ENCODE data around the gene HDGFL1.

The HDGFL1 gene

GRCh38 chr6:22569281-22570184, at the start of gene HDGFL1:
Gene HDGFL1 (plus strand): TSS chr6:22569566. CDS start chr6:22569576, 10 bp downstream.
- DNase-seq (ENCODE audit: low read depth), result no peak

GRCh38 chr6:22521035-22521434, 48.3 kb upstream of the HDGFL1 start:
- no peak for DNase-seq (ENCODE audit: low read depth)

- no peak for DNase-seq (ENCODE audit: low read depth)
Measured at GRCh38 chr6:22526736-22527135, 42.6 kb upstream of the HDGFL1 start.

GRCh38 chr6:22529866-22530265, 39.5 kb upstream of the HDGFL1 start:
- no peak for DNase-seq (ENCODE audit: low read depth)

GRCh38 chr6:22530506-22530905, 38.9 kb upstream of the HDGFL1 start:
- DNase-seq (ENCODE audit: low read depth), result no peak

- DNase-seq (ENCODE audit: low read depth), result no peak
Measured at GRCh38 chr6:22536122-22536521, 33.2 kb upstream of the HDGFL1 start.

GRCh38 chr6:22544476-22544875, 24.9 kb upstream of the HDGFL1 start:
- DNase-seq (ENCODE audit: low read depth), result no peak

GRCh38 chr6:22545051-22545450, 24.3 kb upstream of the HDGFL1 start:
- no peak for DNase-seq (ENCODE audit: low read depth)

GRCh38 chr6:22546236-22546635, 23.1 kb upstream of the HDGFL1 start:
- no peak for DNase-seq (ENCODE audit: low read depth)

- DNase-seq (ENCODE audit: low read depth), result no peak
Measured at GRCh38 chr6:22550971-22551670, 18.2 kb upstream of the HDGFL1 start.

GRCh38 chr6:22556266-22556665, 13.1 kb upstream of the HDGFL1 start:
- no peak for DNase-seq (ENCODE audit: low read depth)

- DNase-seq (ENCODE audit: low read depth), result no peak
Measured at GRCh38 chr6:22557007-22557406, 12.4 kb upstream of the HDGFL1 start.

- no peak for DNase-seq (ENCODE audit: low read depth)
Measured at GRCh38 chr6:22558288-22558882, 11.0 kb upstream of the HDGFL1 start.

GRCh38 chr6:22568854-22569253, 512 bp upstream of the HDGFL1 start:
- no peak for DNase-seq (ENCODE audit: low read depth)

GRCh38 chr6:22570185-22570551, 802 bp downstream of the HDGFL1 start:
- DNase-seq (ENCODE audit: low read depth), result no peak

- DNase-seq (ENCODE audit: low read depth), result no peak
Measured at GRCh38 chr6:22575190-22575589, 5.8 kb downstream of the HDGFL1 start.

GRCh38 chr6:22579439-22579838, 10.1 kb downstream of the HDGFL1 start:
- DNase-seq (ENCODE audit: low read depth), result no peak

- no peak for DNase-seq (ENCODE audit: low read depth)
Measured at GRCh38 chr6:22580337-22580736, 11.0 kb downstream of the HDGFL1 start.

- no peak for DNase-seq (ENCODE audit: low read depth)
Measured at GRCh38 chr6:22582417-22583205, 13.2 kb downstream of the HDGFL1 start.

GRCh38 chr6:22583230-22583629, 13.9 kb downstream of the HDGFL1 start:
- DNase-seq (ENCODE audit: low read depth), result no peak

- no peak for DNase-seq (ENCODE audit: low read depth)
Measured at GRCh38 chr6:22583927-22584326, 14.6 kb downstream of the HDGFL1 start.

GRCh38 chr6:22589118-22589517, 19.8 kb downstream of the HDGFL1 start:
- no peak for DNase-seq (ENCODE audit: low read depth)

All from T-helper 22 cell (primary cell).